Measurements from ENCODE around the gene CLDN22.

DNA sequence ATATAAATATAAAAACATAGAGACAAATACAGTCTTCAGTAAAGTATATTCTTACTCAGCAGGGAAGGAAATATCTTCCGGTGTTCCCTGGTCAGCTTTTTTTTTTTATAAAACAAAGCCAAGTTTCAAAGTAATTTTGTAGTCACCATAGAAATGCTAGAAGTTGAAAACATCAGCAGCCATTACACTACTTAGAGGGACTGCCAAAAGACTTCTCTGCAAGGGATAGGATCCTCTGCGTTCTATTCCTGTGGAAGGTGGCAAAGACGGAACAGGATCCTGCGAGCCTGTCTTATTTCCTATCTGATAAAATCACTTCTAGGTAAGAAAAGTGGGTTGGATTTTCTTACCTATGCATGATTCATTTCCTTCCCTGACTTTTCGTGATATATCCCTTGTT lies 19.4 kb downstream of the CLDN22 start:
- TF ChIP-seq POLR2AphosphoS5 (IDR thresholded peaks at IDR 0.05) (no peak), CTCF (IDR thresholded peaks at IDR 0.05) (no peak)

Data from upper lobe of left lung (tissue), 4 donors.